GM12865 (cell line): ENCODE results near the gene PLD1.
A peak's percentile ranks its signal among the peaks of the same experiment; 100 is the strongest.

Source experiments
- DNase-seq: peaks from one replicate; pipeline ENCODE4 v3.0.0; 2010; ENCODE audit warnings: low read depth
- H3K4me3 ChIP-seq: 2 replicates; pipeline ENCODE4 v1.5.1; 2011; ENCODE audit warnings: mild to moderate bottlenecking, low read depth, low read length, control low read depth
- CTCF ChIP-seq: IDR thresholded peaks from 2 replicates; pipeline ENCODE4 v1.5.1; 2011; ENCODE audit warnings: low read length, control low read depth, low read depth, inconsistent platforms; ENCODE audit not compliant: insufficient read depth; ENCODE audit errors: missing control alignments

Gene PLD1

GRCh38 chr3:171782617-171783016, 27.7 kb downstream of the PLD1 start:
- TF ChIP-seq CTCF: no peak
- DNase-seq: no peak
- no peak overlapping the region for H3K4me3 ChIP-seq

- no peak overlapping the region for H3K4me3 ChIP-seq
- TF ChIP-seq CTCF: no peak
- no peak for DNase-seq
Observed at GRCh38 chr3:171781711-171782127, 28.6 kb downstream of the PLD1 start.

- TF ChIP-seq CTCF: no peak
- DNase-seq: peak; percentile 62
- no peak overlapping the region for H3K4me3 ChIP-seq
Observed at GRCh38 chr3:171778493-171778892, 31.8 kb downstream of the PLD1 start.

- no peak for TF ChIP-seq CTCF
- DNase-seq: no peak
- peak overlapping the region; percentile 7; the same call in 1 of the 2 replicates for H3K4me3 ChIP-seq
Observed at GRCh38 chr3:171777596-171777995, 32.7 kb downstream of the PLD1 start.

GRCh38 chr3:171776839-171777583, 33.3 kb downstream of the PLD1 start:
- no peak for TF ChIP-seq CTCF

GRCh38 chr3:171776411-171776810, 33.9 kb downstream of the PLD1 start:
- no peak for DNase-seq
- TF ChIP-seq CTCF: no peak
- no peak overlapping the region; the same call in 1 of the 2 replicates for H3K4me3 ChIP-seq

More at GRCh38 chr3:171776839-171777583, 33.3 kb downstream of the PLD1 start:
- peak overlapping the region; percentile 7 for H3K4me3 ChIP-seq
- peak; percentile 71 for DNase-seq

- DNase-seq: no peak
- TF ChIP-seq CTCF: no peak
- no peak overlapping the region for H3K4me3 ChIP-seq
Observed at GRCh38 chr3:171775943-171776342, 34.3 kb downstream of the PLD1 start.
